GM18867 (cell line): Measurements from ENCODE around the gene AK9.

ENCODE experiments used
- ATAC-seq: cut with Tn5 transposase; IDR thresholded peaks from one replicate; pipeline ENCODE4 v1.9.1; 2021; ENCODE audit warnings: mild to moderate bottlenecking, moderate library complexity; ENCODE audit not compliant: unreplicated experiment

Gene AK9

GRCh38 chr6:109485266-109485935, 205.6 kb downstream of the AK9 start:
- ATAC-seq = no peak

GRCh38 chr6:109484122-109484521, 206.9 kb downstream of the AK9 start:
- ATAC-seq = no peak

- no peak for ATAC-seq
Observed at GRCh38 chr6:109483735-109484057, 207.3 kb downstream of the AK9 start.

GRCh38 chr6:109482905-109483734, 207.9 kb downstream of the AK9 start, which contains the start of gene ZBTB24:
Gene ZBTB24, minus strand, starts transcription at chr6:109483219. Its CDS starts 1,193 bp downstream, at chr6:109482026.
- peak; percentile 87 for ATAC-seq

GRCh38 chr6:109480993-109481480, 210.0 kb downstream of the AK9 start:
- ATAC-seq = no peak

GRCh38 chr6:109478841-109479624, 212.0 kb downstream of the AK9 start:
- ATAC-seq = no peak

- ATAC-seq = no peak
Observed at GRCh38 chr6:109478222-109478805, 212.7 kb downstream of the AK9 start.

- peak; percentile 45 for ATAC-seq
Observed at GRCh38 chr6:109477725-109478124, 213.3 kb downstream of the AK9 start.

GRCh38 chr6:109477184-109477583, 213.8 kb downstream of the AK9 start:
- no peak for ATAC-seq

- no peak for ATAC-seq
Observed at GRCh38 chr6:109475625-109476024, 215.4 kb downstream of the AK9 start.

- ATAC-seq = no peak
Observed at GRCh38 chr6:109474995-109475394, 216.0 kb downstream of the AK9 start.

GRCh38 chr6:109473120-109473519, 217.9 kb downstream of the AK9 start:
- ATAC-seq = no peak

GRCh38 chr6:109472132-109472995, 218.6 kb downstream of the AK9 start:
- ATAC-seq = peak; percentile 61

GRCh38 chr6:109471105-109471810, 219.7 kb downstream of the AK9 start:
- ATAC-seq = no peak

GRCh38 chr6:109469591-109470189, 221.3 kb downstream of the AK9 start:
- ATAC-seq = no peak

- ATAC-seq = no peak
Observed at GRCh38 chr6:109467696-109468095, 223.3 kb downstream of the AK9 start.

- ATAC-seq = no peak
Observed at GRCh38 chr6:109466212-109466923, 224.6 kb downstream of the AK9 start.

GRCh38 chr6:109465772-109466171, 225.2 kb downstream of the AK9 start:
- ATAC-seq = no peak
